ENCODE measurements around the gene REEP6.

The REEP6 gene

DNA sequence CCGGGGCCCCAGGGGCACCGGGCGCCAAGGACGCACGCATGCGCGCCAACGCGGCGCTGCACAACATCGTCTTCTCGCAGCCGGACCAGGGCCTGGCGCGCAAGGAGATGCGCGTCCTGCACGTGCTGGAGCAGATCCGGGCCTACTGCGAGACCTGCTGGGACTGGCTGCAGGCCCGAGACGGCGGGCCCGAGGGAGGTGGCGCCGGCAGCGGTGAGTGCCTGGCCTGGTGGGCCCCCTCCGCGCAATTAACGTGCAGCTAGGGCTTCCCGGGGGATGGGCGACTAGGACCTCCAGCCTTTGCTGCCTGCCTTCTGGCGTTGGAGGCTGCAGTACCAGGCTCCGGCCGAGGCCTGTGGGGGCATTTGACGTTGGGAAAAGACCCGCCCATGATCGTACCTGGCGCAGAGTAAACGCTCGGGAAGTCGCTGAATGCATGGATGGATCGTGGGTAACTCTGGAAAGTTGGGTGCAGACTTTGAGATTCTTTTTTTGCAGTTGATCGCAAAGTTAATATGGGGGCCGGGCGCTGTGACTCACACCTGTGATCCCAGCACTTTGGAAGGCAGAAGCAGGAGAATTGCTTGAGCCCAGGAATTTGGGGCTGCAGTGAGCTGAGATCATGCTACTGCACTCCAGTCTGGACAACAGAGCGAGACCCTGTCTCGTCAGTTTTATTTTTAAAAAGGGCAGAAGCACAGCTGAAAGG, 33.8 kb upstream of the REEP6 start:
- no peak overlapping the region for H3K4me3 ChIP-seq (replicated peaks; ENCODE audit: insufficient read depth, low read length)
- TF ChIP-seq GABPA (IDR thresholded peaks at IDR 0.05; ENCODE audit: low read depth) (no peak), SPI1 (IDR thresholded peaks at IDR 0.05; ENCODE audit: borderline replicate concordance, low read depth) (no peak), POLR2AphosphoS5 (IDR thresholded peaks at IDR 0.05; ENCODE audit: low read depth) (no peak)
- TF ChIP-seq, protein P1, sequence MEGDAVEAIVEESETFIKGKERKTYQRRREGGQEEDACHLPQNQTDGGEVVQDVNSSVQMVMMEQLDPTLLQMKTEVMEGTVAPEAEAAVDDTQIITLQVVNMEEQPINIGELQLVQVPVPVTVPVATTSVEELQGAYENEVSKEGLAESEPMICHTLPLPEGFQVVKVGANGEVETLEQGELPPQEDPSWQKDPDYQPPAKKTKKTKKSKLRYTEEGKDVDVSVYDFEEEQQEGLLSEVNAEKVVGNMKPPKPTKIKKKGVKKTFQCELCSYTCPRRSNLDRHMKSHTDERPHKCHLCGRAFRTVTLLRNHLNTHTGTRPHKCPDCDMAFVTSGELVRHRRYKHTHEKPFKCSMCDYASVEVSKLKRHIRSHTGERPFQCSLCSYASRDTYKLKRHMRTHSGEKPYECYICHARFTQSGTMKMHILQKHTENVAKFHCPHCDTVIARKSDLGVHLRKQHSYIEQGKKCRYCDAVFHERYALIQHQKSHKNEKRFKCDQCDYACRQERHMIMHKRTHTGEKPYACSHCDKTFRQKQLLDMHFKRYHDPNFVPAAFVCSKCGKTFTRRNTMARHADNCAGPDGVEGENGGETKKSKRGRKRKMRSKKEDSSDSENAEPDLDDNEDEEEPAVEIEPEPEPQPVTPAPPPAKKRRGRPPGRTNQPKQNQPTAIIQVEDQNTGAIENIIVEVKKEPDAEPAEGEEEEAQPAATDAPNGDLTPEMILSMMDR (IDR thresholded peaks at IDR 0.05; ENCODE audit: insufficient read depth, low read length): no peak
- TF ChIP-seq, protein P2, sequence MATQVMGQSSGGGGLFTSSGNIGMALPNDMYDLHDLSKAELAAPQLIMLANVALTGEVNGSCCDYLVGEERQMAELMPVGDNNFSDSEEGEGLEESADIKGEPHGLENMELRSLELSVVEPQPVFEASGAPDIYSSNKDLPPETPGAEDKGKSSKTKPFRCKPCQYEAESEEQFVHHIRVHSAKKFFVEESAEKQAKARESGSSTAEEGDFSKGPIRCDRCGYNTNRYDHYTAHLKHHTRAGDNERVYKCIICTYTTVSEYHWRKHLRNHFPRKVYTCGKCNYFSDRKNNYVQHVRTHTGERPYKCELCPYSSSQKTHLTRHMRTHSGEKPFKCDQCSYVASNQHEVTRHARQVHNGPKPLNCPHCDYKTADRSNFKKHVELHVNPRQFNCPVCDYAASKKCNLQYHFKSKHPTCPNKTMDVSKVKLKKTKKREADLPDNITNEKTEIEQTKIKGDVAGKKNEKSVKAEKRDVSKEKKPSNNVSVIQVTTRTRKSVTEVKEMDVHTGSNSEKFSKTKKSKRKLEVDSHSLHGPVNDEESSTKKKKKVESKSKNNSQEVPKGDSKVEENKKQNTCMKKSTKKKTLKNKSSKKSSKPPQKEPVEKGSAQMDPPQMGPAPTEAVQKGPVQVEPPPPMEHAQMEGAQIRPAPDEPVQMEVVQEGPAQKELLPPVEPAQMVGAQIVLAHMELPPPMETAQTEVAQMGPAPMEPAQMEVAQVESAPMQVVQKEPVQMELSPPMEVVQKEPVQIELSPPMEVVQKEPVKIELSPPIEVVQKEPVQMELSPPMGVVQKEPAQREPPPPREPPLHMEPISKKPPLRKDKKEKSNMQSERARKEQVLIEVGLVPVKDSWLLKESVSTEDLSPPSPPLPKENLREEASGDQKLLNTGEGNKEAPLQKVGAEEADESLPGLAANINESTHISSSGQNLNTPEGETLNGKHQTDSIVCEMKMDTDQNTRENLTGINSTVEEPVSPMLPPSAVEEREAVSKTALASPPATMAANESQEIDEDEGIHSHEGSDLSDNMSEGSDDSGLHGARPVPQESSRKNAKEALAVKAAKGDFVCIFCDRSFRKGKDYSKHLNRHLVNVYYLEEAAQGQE (IDR thresholded peaks at IDR 0.05; ENCODE audit: insufficient replicate concordance, low read depth): no peak
- DNase-seq (ENCODE audit: low read depth in 1 of 2, low spot score in 1 of 2): no peak
- no peak overlapping the region for H3K27ac ChIP-seq (replicated peaks)
- peaks cover 53% of the 10 kb centered on the region for H3K27me3 ChIP-seq (ENCODE audit: insufficient read depth, poor library complexity, severe bottlenecking)

DNA sequence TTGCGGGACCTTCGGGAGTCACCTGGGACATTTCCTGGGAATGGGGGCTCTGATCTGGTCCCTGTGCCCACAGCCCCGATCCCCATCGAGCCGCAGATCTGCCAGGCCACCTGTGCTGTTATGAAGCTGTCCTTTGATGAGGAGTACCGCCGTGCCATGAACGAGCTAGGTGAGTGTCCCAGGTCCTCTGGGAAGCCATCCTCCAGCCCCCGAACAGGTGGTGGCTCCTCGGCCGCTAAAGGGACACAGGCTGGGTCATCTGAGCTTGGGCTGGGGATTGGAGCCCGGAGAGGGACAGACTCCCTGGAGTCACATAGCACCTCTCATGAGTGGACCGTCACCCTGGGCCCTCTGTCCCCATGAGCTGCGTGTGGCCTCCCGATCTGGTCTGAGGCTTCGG, 33.1 kb upstream of the REEP6 start:
- Histone ChIP-seq H3K27ac (replicated peaks) (no peak overlapping the region), H3K4me3 (replicated peaks; ENCODE audit: insufficient read depth, low read length) (no peak overlapping the region), H3K27me3 (ENCODE audit: insufficient read depth, poor library complexity, severe bottlenecking) (peaks cover 46% of the 10 kb centered on the region)
- TF ChIP-seq GABPA (IDR thresholded peaks at IDR 0.05; ENCODE audit: low read depth): no peak
- TF ChIP-seq, protein P2 (IDR thresholded peaks at IDR 0.05; ENCODE audit: insufficient replicate concordance, low read depth): no peak
- DNase-seq (ENCODE audit: low read depth in 1 of 2, low spot score in 1 of 2): no peak

DNA sequence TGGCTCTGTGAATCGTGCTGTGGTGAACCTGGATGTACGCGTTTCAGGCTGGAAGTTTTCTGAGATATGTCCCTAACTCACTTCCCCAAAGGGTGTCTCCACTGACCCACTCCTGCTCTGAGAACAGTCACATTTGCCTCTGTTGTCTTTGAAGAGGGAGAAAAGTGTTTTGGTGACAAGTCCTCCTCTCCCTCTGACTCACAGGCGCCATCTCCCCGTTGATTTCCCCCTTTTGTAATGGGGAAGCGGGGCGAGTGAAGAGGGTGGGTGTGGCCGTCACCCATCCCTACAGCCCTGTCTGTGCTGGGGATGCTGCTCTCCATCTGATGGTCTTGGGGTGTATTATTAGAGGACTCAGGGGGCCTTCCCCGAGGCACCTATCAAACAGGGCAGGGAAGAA, 31.5 kb upstream of the REEP6 start:
- DNase-seq (ENCODE audit: low read depth in 1 of 2, low spot score in 1 of 2): no peak
- Histone ChIP-seq H3K27me3 (ENCODE audit: insufficient read depth, poor library complexity, severe bottlenecking) (peaks cover 33% of the 10 kb centered on the region), H3K4me3 (replicated peaks; ENCODE audit: insufficient read depth, low read length) (no peak overlapping the region), H3K27ac (replicated peaks) (no peak overlapping the region)
- TF ChIP-seq SPI1 (IDR thresholded peaks at IDR 0.05; ENCODE audit: borderline replicate concordance, low read depth): peak; percentile 27; the same call in 1 of the 2 replicates
- TF ChIP-seq GABPA (IDR thresholded peaks at IDR 0.05; ENCODE audit: low read depth): no peak

DNA sequence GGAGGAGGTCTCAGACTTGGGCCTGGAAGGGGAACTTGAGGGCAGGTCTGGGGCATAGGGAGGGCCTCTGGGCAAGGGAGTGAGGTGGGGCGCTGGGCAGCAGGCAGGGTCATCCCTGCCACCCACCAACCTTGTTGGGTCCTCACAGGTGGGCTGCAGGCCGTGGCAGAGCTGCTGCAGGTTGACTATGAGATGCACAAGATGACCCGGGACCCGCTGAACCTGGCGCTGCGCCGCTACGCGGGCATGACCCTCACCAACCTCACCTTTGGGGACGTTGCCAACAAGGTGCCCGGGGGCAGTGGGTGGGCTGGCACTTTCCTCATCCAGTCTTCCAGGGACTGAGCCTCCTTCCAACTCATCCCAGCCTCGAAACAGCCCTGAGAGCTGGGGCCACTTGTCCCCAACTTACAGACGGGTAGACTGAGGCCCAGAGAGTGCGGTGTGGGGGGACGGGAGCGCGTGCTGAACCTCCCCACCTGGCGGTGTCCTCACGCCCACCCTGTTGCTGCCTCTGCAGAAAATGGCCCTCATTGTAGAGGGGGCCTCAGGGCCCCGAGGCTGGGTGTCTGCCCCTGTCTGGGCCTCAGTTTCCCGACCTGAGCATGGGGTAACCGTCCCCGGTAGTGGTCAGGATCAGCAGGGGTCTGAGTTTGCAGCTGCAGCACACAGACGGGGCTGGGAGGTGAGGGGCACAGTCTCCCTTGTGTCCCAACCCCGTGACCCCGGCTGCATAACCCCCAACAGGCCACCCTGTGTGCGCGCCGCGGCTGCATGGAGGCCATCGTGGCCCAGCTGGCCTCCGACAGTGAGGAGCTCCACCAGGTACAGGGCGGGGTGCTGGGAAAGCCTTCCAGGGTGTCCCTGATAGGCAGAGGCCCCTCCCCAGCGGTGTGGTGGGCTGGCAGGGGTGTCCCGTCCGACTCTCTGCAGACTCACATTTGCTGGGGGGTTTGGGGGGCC, 30.7 kb upstream of the REEP6 start:
- Histone ChIP-seq H3K27ac (replicated peaks) (no peak overlapping the region), H3K4me3 (replicated peaks; ENCODE audit: insufficient read depth, low read length) (no peak overlapping the region), H3K27me3 (ENCODE audit: insufficient read depth, poor library complexity, severe bottlenecking) (peaks cover 29% of the 10 kb centered on the region)
- TF ChIP-seq, protein P2 (IDR thresholded peaks at IDR 0.05; ENCODE audit: insufficient replicate concordance, low read depth): no peak
- TF ChIP-seq, protein P1 (IDR thresholded peaks at IDR 0.05; ENCODE audit: insufficient read depth, low read length): no peak
- TF ChIP-seq GABPA (IDR thresholded peaks at IDR 0.05; ENCODE audit: low read depth) (no peak), SPI1 (IDR thresholded peaks at IDR 0.05; ENCODE audit: borderline replicate concordance, low read depth) (no peak), POLR2AphosphoS5 (IDR thresholded peaks at IDR 0.05; ENCODE audit: low read depth) (no peak)
- DNase-seq (ENCODE audit: low read depth in 1 of 2, low spot score in 1 of 2): no peak

All from HL-60 (cell line).